Measurements from ENCODE around the gene CRYBB2.
A peak's percentile ranks its signal among the peaks of the same experiment; 100 is the strongest.
"Not testable (repeated sequence)": the region's sequence is repeated elsewhere in the genome, so short reads cannot be mapped to it uniquely, and the experiment has no call there.

The CRYBB2 gene

DNA sequence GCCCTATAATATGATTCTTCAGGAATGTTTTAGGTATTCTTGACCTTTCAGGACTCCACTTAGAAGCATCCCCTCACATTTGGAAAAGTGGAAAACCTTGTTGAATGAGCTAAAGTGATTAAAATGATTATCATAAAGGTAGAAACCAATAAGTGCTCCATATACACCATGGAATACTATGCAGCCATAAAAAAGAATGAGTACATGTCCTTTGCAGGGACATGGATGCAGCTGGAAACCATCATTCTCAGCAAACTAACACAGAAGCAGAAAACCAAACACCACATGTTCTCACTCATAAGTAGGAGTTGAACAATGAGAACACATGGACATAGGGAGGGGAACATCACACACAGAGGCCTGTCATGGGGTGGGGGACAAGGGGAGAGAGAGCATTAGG, 14.3 kb downstream of the CRYBB2 start:
- not testable (repeated sequence) for DNase-seq (ENCODE audit: low read depth, low spot score)

DNA sequence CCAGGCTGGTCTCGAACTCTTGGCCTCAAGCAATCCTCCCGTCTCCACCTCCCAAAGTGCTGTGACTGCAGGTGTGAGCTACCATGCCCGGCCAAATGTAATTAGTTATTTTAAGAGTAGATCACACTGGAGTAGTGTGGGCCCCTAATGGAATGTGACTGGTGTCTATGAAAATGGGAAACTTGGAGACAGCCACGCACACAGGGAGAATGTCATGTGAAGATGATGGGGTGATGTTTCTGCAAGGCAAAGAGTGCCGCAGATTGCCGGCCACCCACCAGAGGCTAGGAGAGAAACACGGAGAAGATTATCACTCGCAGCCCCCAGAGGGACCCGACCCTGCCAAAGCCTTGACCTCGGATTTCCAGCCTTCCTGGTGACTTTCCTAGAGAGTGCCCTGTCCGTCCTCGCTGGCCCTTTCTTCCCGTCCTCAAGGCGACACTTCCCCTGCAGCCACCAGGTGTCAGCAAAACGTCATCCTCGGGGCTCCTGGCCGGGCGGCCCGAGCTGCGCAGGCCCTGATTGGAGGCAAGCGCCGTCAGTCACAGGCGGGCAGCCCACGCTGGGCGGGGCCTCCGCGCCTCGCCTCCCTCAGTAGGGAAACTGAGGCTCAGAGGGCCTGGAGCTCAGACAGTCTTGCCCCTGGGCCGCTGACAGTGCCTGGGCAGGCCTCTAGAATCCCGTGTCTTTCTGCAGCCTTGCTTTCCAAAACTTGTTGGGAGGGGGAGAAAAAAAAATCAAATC, 16.3 kb downstream of the CRYBB2 start:
- DNase-seq (ENCODE audit: low read depth, low spot score), result peak; percentile 10

DNA sequence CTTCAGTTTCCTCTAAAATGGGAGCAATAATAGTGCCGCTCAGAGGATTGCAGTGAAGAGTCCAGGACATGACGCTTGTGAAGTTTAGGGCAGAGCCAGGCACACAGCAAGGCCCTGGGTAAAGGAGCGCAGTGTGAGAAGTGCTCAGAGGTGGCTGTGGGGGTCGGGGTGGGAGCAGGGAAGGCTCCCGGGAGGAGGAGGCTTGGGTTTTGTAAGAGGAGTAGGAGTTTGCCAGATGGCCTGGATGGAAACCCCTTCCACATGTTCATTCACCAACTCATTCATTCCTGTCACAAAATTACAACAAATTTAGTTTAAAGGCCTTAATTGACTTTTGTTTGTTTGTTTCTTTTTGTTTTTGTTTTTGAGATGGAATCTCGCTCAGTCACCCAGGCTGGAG, 17.0 kb downstream of the CRYBB2 start:
- DNase-seq (ENCODE audit: low read depth, low spot score), result no peak

DNA sequence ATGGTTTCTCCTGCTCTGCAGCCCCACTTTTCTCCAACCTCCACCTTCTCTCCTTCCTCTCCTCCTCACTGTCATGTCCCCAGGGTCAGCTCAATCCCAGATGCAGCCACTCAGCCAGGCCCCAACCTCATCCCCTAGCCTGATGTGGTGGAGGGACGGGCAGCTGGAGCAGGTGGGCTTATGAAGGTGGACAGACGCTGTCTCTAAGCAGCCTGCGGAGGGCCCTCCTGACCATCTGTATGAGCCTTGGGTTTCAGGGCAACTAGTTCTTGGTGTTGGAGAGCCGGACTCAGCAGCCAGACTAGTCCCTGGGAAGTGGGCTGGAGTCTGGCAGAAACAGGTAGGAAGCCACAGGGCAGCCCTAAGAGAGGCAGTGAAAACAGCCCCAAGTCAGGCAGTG, 18.1 kb downstream of the CRYBB2 start:
- DNase-seq (ENCODE audit: low read depth, low spot score), result no peak

DNA sequence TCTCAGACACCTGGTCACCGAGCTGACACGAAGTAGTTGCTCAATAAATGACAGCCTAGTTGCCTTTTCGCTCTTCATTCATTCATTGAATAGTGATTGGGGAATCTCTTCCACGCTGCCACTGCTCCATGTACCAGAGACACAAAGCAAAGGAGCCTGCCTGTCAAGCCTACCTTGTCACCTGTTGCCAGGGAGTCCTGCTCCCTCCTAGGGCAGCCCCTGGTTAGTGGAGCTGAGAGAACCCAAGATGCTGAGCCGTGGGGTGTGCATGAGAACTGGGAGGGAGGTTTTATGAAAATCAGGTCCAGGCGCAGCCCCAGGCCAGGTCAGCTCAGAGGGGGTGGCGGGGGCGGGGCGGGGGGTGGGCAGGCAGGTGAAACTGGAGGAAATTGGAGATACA, 18.6 kb downstream of the CRYBB2 start:
- not testable (repeated sequence) for DNase-seq (ENCODE audit: low read depth, low spot score)

DNA sequence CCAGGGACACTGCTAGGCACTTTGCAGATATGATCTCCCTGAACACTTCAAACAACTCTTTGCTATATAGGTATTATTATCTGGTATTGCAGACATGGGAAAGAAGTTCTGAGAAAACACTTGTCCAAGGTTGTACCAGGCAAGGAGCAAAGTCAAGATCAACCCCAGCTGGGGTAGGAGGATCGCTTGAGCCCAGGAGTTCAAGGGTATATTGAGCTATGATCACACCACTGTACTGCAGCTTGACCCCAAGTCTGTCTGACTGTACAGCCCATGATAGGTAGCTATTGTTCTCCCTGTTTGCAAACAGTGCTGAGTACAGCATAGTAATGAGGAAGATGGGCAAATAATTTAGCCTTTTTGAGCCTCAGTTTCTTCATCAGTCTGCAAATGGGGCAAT, 35.7 kb downstream of the CRYBB2 start:
- not testable (repeated sequence) for DNase-seq (ENCODE audit: low read depth, low spot score)

DNA sequence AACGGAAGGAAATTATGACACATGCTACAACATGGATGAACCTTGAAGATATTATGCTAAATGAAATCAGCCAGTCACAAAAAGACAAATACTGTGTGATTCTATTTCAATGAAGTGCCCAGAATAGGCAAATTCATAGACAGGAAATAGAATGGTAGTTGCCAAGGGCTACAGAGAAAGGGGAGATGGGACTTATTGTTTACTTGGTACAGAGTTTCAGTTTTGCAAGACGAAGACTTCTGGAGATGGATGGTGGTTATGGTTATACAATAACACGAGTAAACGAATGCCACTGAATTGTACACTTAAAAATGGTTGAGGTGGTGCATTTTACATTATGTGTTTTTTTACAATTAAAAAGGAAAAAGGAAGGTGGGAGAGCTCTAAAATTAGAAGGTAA, 48.1 kb downstream of the CRYBB2 start:
- not testable (repeated sequence) for DNase-seq (ENCODE audit: low read depth, low spot score)

DNA sequence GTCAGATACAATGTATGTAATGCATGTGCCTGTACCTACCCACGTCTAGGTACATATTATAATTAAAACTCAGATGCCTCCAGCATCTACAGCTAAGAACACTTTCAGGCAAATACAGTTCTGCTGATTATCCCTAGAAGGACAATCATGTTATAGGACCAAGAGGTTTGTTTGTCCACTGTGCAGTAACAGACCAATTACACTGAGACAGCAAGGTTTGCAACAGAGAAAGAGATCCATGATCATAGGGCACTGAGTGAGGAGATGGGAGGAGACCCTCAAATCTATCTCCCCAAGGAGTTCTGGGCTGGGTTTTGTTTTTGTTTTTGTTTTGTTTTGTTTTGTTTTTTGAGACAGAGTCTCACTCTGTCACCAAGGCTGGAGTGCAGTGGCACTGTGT, 49.5 kb downstream of the CRYBB2 start:
- DNase-seq (ENCODE audit: low read depth, low spot score), result not testable (repeated sequence)

DNA sequence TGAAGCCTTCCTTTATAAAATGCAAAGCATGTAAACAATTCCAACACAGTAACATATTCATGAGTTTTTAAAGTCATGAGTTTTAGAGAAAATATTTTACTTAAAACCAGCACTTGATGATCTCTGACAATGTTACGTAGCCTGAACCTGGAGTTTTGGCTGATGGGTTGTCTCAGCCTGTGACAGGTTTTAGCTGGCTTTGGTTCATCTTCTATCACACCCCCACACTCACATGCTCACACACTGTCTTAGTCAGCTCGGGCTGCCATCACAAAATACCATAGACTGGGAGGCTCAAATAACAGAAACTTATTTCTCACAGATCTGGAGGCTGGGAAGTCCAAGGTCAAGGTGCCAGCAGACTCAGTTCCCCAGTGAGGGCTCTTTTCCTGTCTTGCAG, 50.6 kb downstream of the CRYBB2 start:
- not testable (repeated sequence) for DNase-seq (ENCODE audit: low read depth, low spot score)

DNA sequence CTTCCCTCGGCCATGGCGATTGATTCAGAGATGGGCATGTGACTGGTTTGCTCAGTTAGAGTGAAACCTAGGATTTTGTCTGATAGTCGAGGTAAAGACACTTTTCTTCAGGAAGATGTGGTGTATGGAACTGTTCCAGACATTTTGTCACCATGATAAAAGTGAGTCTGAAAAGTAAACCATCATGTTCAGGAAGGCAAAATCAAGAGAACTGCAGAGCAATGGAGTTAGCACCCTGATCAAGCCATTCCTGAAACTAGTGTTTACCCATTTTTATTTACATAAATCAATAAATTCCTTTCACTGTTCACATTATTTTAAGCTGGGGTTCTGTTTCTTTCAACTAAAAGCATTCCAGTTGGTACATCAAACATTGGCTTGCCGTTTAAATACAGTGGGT, 53.8 kb downstream of the CRYBB2 start:
- not testable (repeated sequence) for DNase-seq (ENCODE audit: low read depth, low spot score)

DNA sequence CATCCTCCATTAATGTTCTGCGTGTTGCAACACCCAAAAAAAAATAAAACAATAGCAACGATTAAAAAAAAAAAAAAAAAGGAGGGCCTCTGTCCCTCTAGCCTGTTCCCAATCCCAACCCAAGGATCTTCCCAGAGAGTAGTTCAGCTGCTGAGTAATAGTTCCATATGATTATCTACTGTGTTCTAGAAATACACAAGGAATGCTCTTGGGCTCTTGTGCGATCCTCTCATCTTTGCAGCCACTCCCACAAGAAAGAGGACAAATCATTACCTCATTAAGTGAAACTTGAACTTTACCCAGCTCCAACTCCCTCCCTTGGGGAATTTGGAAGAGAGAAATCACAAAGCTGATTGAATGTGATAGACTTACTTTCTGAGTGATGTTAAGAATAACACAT, 54.5 kb downstream of the CRYBB2 start:
- not testable (repeated sequence) for DNase-seq (ENCODE audit: low read depth, low spot score)

DNA sequence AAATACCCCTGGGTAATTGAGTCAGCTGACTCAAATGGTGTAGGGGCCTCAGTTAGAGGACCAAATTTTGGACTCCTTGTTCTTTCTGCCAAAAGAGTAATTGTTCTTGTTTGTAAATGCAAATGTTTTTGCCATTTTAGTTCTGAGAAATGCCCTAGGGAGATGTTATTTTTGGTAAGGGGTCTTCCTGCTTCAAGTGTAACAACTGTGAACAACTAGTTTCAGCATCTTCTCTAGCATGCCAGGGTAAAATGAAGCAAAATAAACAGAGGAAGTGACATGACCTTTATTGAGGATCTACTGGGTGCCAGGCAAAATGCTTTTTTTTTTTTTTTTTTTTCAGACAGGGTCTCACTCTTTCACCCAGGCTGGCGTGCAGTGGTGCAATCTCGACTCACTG, 60.7 kb downstream of the CRYBB2 start:
- DNase-seq (ENCODE audit: low read depth, low spot score), result not testable (repeated sequence)

Data from smooth muscle cell of the brain vasculature (primary cell).